Erythroblast (primary cell): ENCODE measurements around the gene POLD2.

Experiments
- DNase-seq, 2 experiments: peaks; one replicate each; lab custom pipeline; 2025; lab: John Stamatoyannopoulos, UW
- GATA1 ChIP-seq: IDR thresholded peaks from 2 replicates; pipeline ENCODE4 v1.6.1; 2011; ENCODE audit warnings: low read depth, mild to moderate bottlenecking, control low read depth, low read length, moderate library complexity
- POLR2A ChIP-seq: IDR thresholded peaks from 2 replicates; pipeline ENCODE4 v1.6.1; 2011; ENCODE audit warnings: mild to moderate bottlenecking, low read length

POLD2 gene

GRCh38 chr7:44076101-44076895 lies 47.0 kb downstream of the POLD2 start:
- no peak for DNase-seq
- TF ChIP-seq POLR2A (no peak), GATA1 (no peak)

- no peak for DNase-seq
- TF ChIP-seq POLR2A: no peak
- TF ChIP-seq GATA1: no peak
These were observed 47.9 kb downstream of the POLD2 start for GRCh38 chr7:44075296-44076075.

GRCh38 chr7:44074349-44074695 lies 49.0 kb downstream of the POLD2 start:
- TF ChIP-seq GATA1 (no peak), POLR2A (no peak)
- no peak for DNase-seq

- DNase-seq: peak in 1 of 2 experiments; percentile 17
- TF ChIP-seq GATA1 (no peak), POLR2A (no peak)
These were observed 49.5 kb downstream of the POLD2 start for GRCh38 chr7:44073664-44074348.

- DNase-seq: peak; percentile 57 to 64
- TF ChIP-seq POLR2A (no peak), GATA1 (no peak)
These were observed 50.8 kb downstream of the POLD2 start for GRCh38 chr7:44072364-44073231.

- no peak for DNase-seq
- TF ChIP-seq GATA1 (no peak), POLR2A (no peak)
These were observed 51.5 kb downstream of the POLD2 start for GRCh38 chr7:44071726-44072363.

GRCh38 chr7:44068054-44068453 lies 55.3 kb downstream of the POLD2 start:
- TF ChIP-seq POLR2A: no peak
- no peak for TF ChIP-seq GATA1
- DNase-seq: peak in 1 of 2 experiments; percentile 33

- no peak for DNase-seq
- no peak for TF ChIP-seq GATA1
- no peak for TF ChIP-seq POLR2A
These were observed 56.0 kb downstream of the POLD2 start for GRCh38 chr7:44067064-44067951.

- TF ChIP-seq GATA1 (no peak), POLR2A (no peak)
- no peak for DNase-seq
These were observed 56.8 kb downstream of the POLD2 start for GRCh38 chr7:44066494-44067063.

GRCh38 chr7:44066111-44066460 lies 57.3 kb downstream of the POLD2 start:
- DNase-seq: no peak
- TF ChIP-seq GATA1 (no peak), POLR2A (no peak)

- DNase-seq: no peak
- TF ChIP-seq POLR2A: no peak
These were observed 57.8 kb downstream of the POLD2 start, which contains the start of gene PGAM2 for GRCh38 chr7:44065431-44066110. TSS of gene PGAM2 (minus strand) at chr7:44065567. CDS start at chr7:44065529, 38 bp downstream.
